HG03103 (cell line): ENCODE data around the gene ZXDC.

ENCODE experiments used
- ATAC-seq: cut with Tn5 transposase; IDR thresholded peaks from one replicate; pipeline ENCODE4 v1.9.1; 2021; ENCODE audit warnings: low read depth; ENCODE audit not compliant: unreplicated experiment

Gene ZXDC

DNA sequence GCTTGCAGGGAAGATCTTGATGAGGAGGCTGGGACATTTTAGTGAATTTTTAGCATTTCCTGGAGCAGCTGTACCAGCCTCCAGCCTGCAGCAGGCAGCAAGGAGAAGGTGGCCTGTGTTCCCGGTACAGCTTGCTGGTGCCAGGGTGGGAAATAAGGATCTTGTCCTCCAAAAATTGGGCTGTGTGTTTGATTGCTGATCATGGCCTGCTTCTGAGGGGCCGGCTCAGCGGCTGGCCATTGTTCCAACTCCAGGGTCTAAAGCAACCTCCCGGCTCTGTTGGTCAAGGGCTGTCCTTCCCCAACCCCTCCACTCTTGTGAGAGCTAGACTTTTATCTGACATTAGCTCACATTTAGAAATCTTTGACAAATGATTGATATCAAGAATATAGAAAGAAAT, 75.9 kb downstream of the ZXDC start:
- ATAC-seq, result no peak

- no peak for ATAC-seq
Measured at GRCh38 chr3:126399351-126399735, 76.3 kb downstream of the ZXDC start.

DNA sequence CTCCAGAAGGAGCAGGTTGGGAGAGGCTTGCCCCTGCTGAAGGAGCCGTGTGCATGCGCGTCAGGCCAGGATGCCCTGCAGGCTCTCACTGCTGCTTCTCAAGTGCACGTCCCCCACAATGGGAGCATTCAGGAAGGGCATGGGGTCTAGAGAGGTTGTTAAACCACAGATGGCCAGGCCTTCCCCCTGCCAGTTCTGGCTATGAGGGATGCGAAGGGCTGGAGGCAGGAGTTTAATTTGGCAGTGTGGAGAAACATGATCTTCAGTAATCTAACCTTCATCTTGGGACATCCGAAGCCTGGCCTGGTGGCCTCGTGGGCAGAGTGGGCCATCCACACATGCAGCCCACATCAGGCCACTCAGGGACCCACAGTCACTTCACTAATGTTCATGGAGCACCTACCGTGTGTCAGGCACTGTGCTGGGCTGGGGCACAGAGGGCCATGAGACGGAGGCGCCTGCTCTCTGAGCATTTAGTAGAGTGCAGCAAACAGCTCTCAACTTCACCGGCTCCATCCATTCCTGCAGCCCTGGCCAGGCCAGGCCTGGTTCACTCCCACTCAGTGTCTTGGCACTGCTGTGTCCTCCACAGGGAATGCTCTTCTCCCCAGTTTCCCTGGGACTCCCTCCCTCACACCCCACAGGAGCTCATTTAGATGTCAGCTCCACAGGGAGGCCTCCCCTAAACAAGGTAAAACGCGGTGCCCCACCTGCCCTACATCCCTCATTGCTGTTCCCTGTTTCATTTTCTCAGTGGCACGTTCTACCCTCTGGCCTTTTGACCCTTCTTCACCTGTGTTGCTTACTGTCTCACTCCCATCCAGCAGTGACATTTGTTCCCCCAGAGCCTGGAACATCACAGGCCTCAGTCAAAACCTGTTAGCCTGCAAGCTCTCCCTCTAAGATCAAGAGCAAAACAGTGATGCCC, 77.0 kb downstream of the ZXDC start:
- ATAC-seq, result no peak

DNA sequence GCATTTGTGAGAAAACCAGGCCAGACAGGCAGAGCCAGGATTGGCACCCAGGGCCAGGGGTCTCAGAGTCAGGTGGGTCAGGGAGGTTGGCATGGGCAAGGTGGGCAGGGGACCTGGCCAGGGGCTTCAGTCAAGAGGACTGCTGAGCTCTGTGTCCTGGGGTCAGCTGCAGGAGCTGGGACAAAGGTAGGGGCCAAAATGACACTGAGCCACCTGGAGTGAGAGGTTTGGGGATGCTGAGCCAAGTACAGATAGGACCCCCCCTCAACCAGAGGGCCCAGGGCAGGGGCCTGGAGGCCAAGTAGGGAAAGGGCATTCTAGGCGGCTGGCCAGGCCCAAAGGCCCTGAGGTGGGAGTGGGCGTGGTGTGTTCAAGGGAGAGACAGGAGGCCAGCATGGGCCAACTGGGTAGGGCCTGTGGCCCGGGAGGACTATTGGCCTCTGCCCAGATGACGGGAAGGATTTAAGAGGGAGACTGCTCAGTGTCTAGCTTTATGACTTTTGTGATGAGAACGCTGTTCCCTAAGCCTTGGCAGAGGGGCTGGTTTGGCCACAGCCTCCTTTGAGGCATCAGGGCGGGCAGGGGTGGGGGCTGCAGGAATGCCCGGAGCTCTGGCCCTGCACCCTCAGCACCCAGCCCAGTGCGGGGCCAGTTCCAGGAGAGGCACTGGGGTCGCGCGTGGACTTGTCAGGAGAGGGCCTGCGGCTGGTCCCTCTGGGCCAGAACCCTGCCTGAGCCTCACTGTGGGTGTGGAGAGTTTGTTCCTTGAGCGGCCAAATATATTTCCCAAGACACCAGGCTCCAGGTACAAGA, 77.9 kb downstream of the ZXDC start:
- ATAC-seq, result no peak

DNA sequence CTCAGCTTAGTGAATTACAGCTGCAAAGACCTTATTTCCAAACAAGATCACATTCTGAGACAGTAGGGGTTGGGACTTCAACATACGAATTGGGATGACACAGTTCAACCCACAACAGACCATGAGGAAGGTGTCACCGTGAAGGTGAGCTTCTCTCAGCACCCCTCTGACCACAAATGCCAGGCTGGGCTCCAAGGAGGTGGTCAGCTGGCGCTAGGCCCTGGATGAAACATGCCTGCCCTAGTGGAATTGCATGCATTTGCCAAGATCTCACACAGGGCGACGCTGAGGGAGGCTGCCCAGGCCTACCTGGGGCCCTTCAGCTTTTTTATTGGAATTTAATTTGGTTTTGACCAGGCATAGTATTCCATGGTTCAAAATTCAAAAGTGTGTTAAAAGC, 79.2 kb downstream of the ZXDC start:
- ATAC-seq, result no peak

GRCh38 chr3:126395846-126396513, 79.7 kb downstream of the ZXDC start:
- ATAC-seq, result no peak

DNA sequence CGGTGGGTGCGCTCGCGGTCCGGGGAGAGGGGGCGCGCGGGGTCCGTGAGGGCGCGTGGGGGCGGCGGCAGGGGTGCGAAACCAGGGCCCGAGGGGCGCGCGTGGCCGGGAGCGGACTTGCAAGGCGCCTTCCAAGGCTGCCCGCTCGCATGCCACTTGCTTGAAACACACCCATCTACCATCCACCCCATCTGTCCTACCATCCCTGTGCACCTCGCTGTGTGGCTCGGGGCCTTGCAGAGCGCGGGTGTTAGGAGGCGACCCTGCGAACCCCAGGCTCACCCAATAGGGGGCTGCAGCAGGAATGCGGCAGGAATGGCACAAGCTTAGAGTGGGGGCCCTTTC, 80.7 kb downstream of the ZXDC start:
- ATAC-seq, result no peak

DNA sequence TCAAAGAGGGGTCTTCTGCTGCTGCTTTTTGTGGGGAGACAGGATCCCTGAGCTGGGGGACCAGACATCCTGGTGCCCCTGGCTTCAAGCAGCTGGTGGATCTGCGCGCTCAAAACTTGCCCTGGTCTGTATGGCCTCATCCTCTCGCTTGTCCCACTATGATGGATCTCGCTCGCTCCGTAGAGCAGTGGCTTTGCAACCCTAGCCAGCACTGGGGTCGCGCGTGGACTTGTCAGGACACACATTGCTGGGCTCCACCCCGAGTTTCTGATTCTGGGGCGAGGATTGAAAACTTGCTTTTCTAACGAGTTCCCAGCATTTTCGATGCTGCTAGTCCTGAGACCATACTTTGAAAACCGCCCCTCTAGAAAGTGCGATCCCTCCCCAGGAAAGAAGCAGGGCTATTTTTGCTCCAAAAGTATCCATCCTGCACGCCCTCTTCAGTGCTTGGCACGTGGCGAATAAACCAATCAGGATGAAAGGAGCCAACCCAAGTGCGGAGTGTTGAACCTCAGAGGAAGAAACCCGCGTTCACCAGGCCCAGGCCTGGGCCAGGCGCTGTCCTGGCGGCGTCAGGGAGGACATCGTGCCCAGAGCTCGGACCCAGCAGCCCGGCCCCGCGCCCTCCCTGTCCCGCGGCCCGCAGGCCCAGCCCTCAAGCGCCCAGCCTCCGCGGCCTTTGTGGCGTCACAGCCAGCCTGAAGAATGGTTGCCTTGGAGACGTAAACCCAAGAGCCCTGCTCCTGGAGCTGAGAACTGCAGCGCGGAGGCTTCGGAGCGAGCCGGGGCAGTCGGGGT, 81.3 kb downstream of the ZXDC start, which contains the start of gene CFAP100:
TSS of gene CFAP100 (plus strand) at position 731 of the 798 bp plus-strand sequence. CDS start 1,092 bp downstream, outside the sequence.
- ATAC-seq, result no peak

DNA sequence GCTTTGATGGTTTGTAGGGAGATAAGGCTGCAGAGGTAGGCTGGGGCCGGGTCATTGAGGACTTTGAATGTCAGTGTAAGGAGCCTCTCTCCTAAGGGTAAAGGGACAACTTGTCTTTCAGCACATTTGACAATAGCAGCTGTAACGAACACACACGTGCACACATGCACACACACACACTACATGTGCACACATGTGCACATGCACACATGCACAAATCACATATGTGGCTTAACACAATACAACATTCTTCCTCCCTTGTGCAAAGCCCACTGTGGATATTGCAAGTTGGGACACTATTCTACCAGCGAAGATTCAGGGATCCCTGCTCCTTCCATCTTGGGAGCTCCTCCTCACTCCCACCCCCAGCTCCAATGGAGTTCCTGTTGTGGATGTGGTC, 82.1 kb downstream of the ZXDC start:
- no peak for ATAC-seq

GRCh38 chr3:126392246-126392645, 83.4 kb downstream of the ZXDC start:
- no peak for ATAC-seq

GRCh38 chr3:126391631-126392030, 84.1 kb downstream of the ZXDC start:
- no peak for ATAC-seq

DNA sequence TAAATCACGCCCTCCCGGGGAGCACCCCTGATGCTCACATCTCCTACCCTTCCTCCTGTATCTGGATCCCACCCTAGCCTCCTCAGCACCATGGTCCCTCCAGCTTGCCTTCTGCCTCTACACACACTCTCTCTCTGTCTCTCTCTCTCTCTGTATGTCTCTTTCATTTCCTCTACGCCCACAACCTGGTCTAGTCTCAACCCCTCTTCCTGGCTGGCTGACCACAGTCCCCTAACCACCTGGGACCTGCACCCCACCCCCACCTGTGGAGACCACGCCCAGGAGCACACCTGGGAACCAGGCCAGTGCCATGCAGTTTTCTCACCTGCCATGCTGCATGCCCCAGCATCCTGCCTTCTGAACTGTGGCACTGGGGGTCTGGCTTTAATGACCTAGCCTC, 84.9 kb downstream of the ZXDC start:
- no peak for ATAC-seq

DNA sequence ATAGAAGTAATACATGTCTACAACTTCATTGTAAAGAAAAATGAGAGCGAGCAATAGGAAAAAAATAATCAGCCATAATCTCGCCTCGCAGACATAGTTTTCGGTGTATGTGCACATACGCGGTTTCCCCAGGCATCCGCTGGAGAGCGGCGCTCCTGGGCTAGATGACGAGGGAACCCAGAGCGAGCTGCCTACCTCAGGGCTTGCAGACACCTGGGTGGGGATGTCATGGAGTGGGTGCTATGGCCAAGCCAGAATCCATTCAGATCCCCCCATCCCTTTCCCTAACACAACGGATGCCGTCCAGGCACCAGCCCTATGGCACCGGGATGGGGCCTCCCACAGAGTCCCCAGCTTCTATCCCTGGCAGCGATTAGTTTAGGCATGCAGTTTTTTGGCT, 85.5 kb downstream of the ZXDC start:
- ATAC-seq, result no peak

DNA sequence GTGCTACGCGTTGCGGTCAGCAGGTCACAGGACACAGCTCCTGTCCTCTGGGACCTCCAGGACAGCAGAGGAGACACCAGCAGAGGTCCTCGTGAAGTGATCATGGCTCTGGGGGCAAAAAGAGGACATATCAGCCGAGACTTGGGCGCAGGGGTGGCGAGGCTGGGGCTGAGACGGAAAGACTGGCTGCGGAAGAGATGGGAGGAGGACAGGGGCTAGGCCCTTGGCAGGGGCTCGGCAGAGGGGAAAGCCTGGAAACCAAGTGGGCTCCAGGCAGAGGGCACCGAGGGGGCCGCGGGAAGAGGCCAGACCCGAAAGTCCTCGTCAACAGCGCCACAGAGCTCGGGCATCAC, 85.9 kb downstream of the ZXDC start:
- no peak for ATAC-seq

GRCh38 chr3:126389112-126389793, 86.4 kb downstream of the ZXDC start:
- peak; percentile 83 for ATAC-seq
